Epithelial cell of esophagus (primary cell): Measurements from ENCODE around the gene SCN4A.
"Not testable (repeated sequence)": the region's sequence is repeated elsewhere in the genome, so short reads cannot be mapped to it uniquely, and the experiment has no call there.

ENCODE experiments used
- DNase-seq: peaks from one replicate; pipeline ENCODE4 v3.0.0; 2010; ENCODE audit warnings: low read depth
- H3K4me3 ChIP-seq: 2 replicates; pipeline ENCODE4 v1.5.1; 2011; ENCODE audit warnings: mild to moderate bottlenecking, low read length, control low read depth
- TF ChIP-seq, protein P1 (sequence below): IDR thresholded peaks from 2 replicates; pipeline ENCODE4 v1.5.1; 2011; ENCODE audit warnings: low read depth, mild to moderate bottlenecking, low read length, control low read depth, inconsistent platforms; ENCODE audit not compliant: insufficient read depth; ENCODE audit errors: missing control alignments

The SCN4A gene

DNA sequence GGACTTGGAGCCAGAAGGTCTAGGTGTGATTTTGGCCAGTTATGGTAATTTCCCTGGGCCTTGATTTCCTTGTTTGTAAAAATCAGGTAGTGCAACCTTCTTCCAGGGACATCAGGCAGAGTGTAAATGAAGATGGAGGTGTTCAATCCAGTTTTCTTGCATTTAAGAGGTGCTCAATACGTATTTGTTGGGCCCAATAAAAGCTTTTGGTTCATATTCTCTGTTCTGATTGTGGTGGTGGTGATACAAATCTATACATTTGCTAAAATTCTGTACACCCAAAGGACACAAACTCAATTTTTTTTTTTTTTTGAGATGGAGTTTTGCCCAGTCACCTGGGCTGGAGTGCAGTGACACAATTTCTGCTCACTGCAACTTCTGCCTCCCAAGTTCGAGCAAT lies 46.6 kb downstream of the SCN4A start:
- no peak for DNase-seq
- TF ChIP-seq, protein P1, sequence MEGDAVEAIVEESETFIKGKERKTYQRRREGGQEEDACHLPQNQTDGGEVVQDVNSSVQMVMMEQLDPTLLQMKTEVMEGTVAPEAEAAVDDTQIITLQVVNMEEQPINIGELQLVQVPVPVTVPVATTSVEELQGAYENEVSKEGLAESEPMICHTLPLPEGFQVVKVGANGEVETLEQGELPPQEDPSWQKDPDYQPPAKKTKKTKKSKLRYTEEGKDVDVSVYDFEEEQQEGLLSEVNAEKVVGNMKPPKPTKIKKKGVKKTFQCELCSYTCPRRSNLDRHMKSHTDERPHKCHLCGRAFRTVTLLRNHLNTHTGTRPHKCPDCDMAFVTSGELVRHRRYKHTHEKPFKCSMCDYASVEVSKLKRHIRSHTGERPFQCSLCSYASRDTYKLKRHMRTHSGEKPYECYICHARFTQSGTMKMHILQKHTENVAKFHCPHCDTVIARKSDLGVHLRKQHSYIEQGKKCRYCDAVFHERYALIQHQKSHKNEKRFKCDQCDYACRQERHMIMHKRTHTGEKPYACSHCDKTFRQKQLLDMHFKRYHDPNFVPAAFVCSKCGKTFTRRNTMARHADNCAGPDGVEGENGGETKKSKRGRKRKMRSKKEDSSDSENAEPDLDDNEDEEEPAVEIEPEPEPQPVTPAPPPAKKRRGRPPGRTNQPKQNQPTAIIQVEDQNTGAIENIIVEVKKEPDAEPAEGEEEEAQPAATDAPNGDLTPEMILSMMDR, result no peak
- no peak overlapping the region for H3K4me3 ChIP-seq

DNA sequence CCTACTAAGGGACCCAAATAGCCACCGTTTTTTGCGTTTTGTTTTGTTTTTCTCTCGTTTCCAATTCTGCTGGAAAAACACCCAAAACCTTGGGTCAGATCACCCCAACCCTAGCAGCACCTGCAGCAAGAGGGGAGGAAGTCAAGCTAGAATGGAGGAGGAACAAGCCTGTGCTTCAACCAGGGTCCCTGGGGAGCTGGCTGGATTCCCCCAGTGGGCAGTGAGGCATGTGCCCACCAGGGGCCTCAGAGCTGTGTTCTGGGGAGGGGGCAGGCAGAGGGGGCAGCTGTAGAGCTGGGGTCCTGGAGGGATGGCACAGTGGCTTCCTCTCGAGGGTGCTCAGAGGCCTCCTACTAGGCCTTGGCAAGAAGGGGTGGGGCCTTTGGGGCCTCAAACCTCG lies 47.1 kb downstream of the SCN4A start:
- no peak overlapping the region for H3K4me3 ChIP-seq
- TF ChIP-seq, protein P1, result no peak
- DNase-seq, result no peak

DNA sequence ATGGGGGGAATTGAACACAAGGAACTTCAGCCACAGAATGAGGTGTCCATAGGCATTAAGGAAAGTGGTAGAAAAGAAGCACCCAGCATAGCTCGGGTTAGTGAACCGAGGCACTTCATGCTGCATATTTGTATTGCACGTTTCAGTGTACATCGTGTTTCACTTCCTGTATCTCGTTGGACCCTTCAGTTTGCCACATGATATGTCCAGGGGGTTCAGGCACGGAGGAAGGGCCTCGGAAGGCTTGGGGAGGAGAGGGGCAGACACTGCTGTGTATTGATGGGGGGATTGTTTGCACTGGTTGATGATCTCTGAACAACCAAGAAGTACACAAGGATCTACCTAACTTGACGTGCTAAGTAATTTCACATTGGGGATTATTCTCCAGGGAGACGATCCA lies 50.3 kb downstream of the SCN4A start:
- not testable (repeated sequence) for DNase-seq, H3K4me3 ChIP-seq

DNA sequence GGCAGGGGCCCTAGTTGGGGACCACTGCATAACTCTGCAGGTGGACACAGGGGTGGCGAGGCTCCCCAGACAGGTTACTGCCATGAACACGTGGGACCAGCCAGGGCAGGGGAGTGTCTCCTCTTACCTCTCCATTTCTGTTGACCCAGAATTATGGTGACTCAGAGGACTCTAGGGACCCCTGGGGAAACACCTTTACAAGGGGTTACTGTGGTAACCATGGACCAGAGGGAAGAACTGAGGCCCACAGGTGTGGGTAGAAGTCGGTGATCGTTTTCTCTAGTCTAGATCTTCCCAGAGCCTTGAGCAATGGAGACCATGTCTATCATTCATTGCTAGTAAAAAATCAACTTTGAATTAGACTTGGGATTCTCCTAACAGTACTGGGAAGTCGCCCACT lies 51.9 kb downstream of the SCN4A start:
- DNase-seq, H3K4me3 ChIP-seq: not testable (repeated sequence)

DNA sequence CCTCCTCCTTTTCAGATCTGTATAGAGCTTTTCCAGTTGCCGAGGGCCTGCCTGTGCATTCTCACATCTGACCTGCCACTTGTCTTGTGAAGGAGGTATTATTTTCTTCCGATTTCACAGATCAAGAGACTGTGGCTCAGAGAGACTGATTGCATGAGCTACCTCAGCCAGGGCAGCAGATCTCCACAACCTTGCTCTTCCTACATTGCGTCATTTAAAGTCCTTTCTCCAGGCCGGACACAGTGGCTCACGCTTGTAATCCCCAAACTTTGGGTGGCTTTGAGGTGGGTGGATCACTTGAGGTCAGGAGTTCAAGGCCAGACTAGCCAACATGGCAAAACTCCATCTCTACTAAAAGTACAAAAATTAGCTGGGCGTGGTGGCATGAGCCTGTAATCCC lies 52.7 kb downstream of the SCN4A start:
- DNase-seq, H3K4me3 ChIP-seq: not testable (repeated sequence)

DNA sequence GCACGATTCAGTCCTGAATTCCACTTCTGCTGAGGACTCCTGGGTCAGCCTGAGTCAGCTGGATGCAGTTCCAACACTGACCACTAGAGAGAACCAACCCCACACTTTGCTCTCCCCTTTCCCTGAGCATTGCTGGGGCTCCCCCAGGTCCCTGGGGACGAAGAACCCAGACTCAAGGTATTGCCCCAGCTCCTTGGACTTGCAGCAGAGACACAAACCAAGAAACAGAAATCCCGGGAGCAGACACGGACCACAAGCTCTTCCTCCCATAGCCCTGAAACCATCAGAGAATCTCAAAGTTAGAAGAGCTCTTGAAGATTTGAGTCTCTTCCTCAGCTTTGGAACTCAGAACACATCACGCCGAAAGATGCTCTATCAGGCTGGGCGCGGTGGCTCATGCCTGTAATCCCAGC lies 53.4 kb downstream of the SCN4A start:
- DNase-seq, result peak; percentile 65
- TF ChIP-seq, protein P1, result peak; percentile 98
- no peak overlapping the region for H3K4me3 ChIP-seq

DNA sequence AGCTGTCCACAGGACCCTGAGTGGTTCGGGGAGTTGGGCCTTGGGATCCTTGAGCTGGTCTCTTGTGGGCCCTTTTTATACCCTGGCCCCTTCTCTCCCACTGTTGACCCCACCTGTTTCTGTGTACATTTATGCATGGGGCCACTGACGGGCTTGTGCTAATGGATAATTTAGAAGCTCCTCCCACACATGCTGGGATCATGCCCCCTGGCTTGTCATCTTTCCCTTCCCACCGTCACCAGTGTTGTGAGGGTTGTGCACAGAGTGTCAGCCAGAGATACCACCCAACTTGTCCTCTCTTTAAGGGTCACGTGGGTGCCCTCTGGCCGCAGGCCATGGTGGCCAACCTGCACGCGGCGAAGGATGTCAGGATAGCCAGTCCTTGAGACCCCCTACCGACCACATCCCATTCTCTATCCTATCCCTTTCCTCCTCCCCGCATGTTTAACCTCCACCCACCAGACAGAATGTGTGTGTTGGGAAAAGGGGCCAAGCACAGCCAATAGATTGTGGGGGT lies 53.9 kb downstream of the SCN4A start, which contains the start of gene GH1:
GH1 (minus strand) TSS at position 51 of the 517 bp plus-strand sequence. CDS start 63 bp downstream, outside the sequence.
- DNase-seq, H3K4me3 ChIP-seq: not testable (repeated sequence)

DNA sequence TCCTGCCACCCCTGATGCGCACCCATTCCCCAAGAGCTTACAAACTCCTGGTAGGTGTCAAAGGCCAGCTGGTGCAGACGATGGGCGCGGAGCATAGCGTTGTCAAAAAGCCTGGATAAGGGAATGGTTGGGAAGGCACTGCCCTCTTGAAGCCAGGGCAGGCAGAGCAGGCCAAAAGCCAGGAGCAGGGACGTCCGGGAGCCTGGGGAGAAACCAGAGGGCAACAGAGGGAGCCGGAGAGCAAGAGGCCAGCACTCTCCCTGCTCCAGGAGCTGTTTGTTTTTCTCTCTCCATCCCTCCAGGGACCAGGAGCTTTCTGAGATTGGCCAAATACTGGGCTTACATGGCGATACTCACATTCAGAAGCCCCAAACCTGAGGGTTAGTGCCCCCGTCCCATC lies 54.4 kb downstream of the SCN4A start:
- H3K4me3 ChIP-seq, result no peak overlapping the region
- TF ChIP-seq, protein P1, result no peak
- no peak for DNase-seq

DNA sequence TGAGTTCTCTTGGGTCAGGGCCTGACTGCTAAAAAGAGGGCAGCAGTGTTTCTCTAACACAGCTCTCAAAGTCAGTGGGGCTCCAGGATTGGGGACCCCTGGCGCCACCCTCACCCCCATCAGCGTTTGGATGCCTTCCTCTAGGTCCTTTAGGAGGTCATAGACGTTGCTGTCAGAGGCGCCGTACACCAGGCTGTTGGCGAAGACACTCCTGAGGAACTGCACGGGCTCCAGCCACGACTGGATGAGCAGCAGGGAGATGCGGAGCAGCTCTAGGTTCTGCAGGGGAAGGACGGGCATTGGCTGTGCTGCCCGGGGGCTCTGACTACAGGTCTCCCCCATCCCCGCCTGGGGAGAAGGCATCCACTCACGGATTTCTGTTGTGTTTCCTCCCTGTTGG lies 55.1 kb downstream of the SCN4A start:
- no peak for DNase-seq
- TF ChIP-seq, protein P1, result no peak
- no peak overlapping the region for H3K4me3 ChIP-seq

DNA sequence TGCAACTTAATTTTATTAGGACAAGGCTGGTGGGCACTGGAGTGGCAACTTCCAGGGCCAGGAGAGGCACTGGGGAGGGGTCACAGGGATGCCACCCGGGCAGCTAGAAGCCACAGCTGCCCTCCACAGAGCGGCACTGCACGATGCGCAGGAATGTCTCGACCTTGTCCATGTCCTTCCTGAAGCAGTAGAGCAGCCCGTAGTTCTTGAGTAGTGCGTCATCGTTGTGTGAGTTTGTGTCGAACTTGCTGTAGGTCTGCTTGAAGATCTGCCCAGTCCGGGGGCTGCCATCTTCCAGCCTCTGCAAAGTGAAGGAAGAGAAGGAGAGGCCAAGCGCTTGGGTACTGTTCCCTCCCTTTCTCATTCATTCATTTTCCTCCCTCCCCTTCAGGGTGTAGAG lies 55.5 kb downstream of the SCN4A start:
- H3K4me3 ChIP-seq, DNase-seq: not testable (repeated sequence)
